ENCODE measurements around the gene ZNF608.

The ZNF608 gene

DNA sequence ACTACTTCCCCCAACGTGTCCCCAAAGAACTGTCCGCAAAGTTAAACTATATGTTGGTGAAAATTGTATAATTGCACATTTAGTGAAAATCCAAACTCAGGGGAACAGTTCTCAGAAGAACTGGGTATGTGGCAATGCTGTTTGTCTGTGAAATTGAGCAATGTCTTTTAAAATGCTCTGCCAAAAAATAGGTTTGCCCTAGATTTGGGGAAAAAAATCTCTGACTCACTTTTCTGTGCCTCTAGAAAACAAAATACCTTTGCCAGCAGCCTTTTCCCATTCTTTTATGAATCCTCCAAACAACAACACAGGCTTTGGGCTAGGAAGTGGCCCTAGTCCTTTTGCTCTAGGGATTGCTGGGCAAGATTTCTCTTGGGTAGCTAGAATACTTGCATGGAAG, 37.4 kb upstream of the ZNF608 start:
- no peak for DNase-seq (ENCODE audit: low spot score)
- ChIA-PET POLR2A (ENCODE audit: low non-redundant PET) (no interaction called here), CTCF (interaction anchor here (0.7 kb wide), 1 partner anchor 29 kb away, joined by 3 read pairs; no protein-coding TSS in a partner anchor)
- peak overlapping the region; percentile 72 for H3K27ac ChIP-seq
- TF ChIP-seq, protein P1, sequence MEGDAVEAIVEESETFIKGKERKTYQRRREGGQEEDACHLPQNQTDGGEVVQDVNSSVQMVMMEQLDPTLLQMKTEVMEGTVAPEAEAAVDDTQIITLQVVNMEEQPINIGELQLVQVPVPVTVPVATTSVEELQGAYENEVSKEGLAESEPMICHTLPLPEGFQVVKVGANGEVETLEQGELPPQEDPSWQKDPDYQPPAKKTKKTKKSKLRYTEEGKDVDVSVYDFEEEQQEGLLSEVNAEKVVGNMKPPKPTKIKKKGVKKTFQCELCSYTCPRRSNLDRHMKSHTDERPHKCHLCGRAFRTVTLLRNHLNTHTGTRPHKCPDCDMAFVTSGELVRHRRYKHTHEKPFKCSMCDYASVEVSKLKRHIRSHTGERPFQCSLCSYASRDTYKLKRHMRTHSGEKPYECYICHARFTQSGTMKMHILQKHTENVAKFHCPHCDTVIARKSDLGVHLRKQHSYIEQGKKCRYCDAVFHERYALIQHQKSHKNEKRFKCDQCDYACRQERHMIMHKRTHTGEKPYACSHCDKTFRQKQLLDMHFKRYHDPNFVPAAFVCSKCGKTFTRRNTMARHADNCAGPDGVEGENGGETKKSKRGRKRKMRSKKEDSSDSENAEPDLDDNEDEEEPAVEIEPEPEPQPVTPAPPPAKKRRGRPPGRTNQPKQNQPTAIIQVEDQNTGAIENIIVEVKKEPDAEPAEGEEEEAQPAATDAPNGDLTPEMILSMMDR (conservative IDR thresholded peaks at IDR 0.05; ENCODE audit: low read depth) = no peak

- TF ChIP-seq, protein P1 (conservative IDR thresholded peaks at IDR 0.05; ENCODE audit: low read depth) = no peak
- no peak overlapping the region for H3K27ac ChIP-seq
- POLR2A ChIA-PET (ENCODE audit: low non-redundant PET) = no interaction called here
- DNase-seq (ENCODE audit: low spot score) = no peak
- CTCF ChIA-PET = interaction anchor here (0.7 kb wide), 1 partner anchor 30 kb away, joined by 3 read pairs; no protein-coding TSS in a partner anchor
These were observed 36.8 kb upstream of the ZNF608 start for GRCh38 chr5:124783285-124783684.

GRCh38 chr5:124782262-124782661, 35.8 kb upstream of the ZNF608 start:
- no peak for DNase-seq (ENCODE audit: low spot score)
- TF ChIP-seq, protein P1 (conservative IDR thresholded peaks at IDR 0.05; ENCODE audit: low read depth) = no peak
- H3K27ac ChIP-seq = no peak overlapping the region
- ChIA-PET POLR2A (ENCODE audit: low non-redundant PET) (no interaction called here), CTCF (no interaction called here)

DNA sequence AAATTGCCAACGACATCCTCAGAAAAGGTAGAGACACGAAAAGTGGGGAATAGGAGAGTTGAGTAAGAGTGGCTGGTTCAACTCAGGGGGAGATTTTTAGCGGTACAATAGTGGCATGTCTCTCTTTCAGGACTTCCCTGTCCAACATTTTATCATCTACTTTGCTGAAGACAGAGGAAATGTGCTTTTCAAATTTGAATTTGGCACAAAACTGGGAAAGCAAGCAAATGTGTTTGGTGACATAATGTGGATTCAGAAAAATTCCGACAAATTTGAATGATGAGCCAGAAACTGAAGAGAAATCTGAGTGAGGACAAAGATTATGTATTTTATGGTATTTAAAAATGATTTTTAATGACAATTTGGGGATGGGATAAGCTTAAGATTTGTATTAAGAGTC, 33.6 kb upstream of the ZNF608 start:
- TF ChIP-seq, protein P1 (conservative IDR thresholded peaks at IDR 0.05; ENCODE audit: low read depth) = no peak
- no peak for DNase-seq (ENCODE audit: low spot score)
- ChIA-PET POLR2A (ENCODE audit: low non-redundant PET) (no interaction called here), CTCF (no interaction called here)
- H3K27ac ChIP-seq = no peak overlapping the region

GRCh38 chr5:124773315-124774311, 27.2 kb upstream of the ZNF608 start:
- ChIA-PET POLR2A (ENCODE audit: low non-redundant PET) (no interaction called here), CTCF (interaction anchor here (0.6 to 0.7 kb wide), 4 partner anchors 18 to 1240 kb away, joined by 3 to 5 read pairs (median 4); no protein-coding TSS in a partner anchor)
- TF ChIP-seq, protein P1 (conservative IDR thresholded peaks at IDR 0.05; ENCODE audit: low read depth) = no peak
- DNase-seq (ENCODE audit: low spot score) = no peak
- H3K27ac ChIP-seq = no peak overlapping the region

GRCh38 chr5:124772457-124773200, 26.2 kb upstream of the ZNF608 start:
- H3K27ac ChIP-seq = no peak overlapping the region
- DNase-seq (ENCODE audit: low spot score) = no peak
- TF ChIP-seq, protein P1 (conservative IDR thresholded peaks at IDR 0.05; ENCODE audit: low read depth) = no peak
- ChIA-PET CTCF (interaction anchor here (0.6 to 0.7 kb wide), 4 partner anchors 17 to 1239 kb away, joined by 3 to 5 read pairs (median 3); no protein-coding TSS in a partner anchor), POLR2A (ENCODE audit: low non-redundant PET) (no interaction called here)

All from RWPE1 (cell line).